ENCODE measurements around the gene BTD.

- TF ChIP-seq ISL1 (CRISPR knock-in tag; IDR thresholded peaks at IDR 0.05): no peak
- no peak for TF ChIP-seq ARNTL (CRISPR knock-in tag; IDR thresholded peaks at IDR 0.05; ENCODE audit: borderline replicate concordance, low read depth)
- TF ChIP-seq ZFP30 (CRISPR knock-in tag; IDR thresholded peaks at IDR 0.05): no peak
- no peak for TF ChIP-seq ZNF70 (CRISPR knock-in tag; IDR thresholded peaks at IDR 0.05)
- no peak for TF ChIP-seq TOX (CRISPR knock-in tag; IDR thresholded peaks at IDR 0.05; ENCODE audit: borderline replicate concordance)
- no peak for TF ChIP-seq OSR1 (CRISPR knock-in tag; IDR thresholded peaks at IDR 0.05)
- no peak for TF ChIP-seq TCF4 (CRISPR knock-in tag; IDR thresholded peaks at IDR 0.05; ENCODE audit: borderline replicate concordance)
- TF ChIP-seq, protein P1, sequence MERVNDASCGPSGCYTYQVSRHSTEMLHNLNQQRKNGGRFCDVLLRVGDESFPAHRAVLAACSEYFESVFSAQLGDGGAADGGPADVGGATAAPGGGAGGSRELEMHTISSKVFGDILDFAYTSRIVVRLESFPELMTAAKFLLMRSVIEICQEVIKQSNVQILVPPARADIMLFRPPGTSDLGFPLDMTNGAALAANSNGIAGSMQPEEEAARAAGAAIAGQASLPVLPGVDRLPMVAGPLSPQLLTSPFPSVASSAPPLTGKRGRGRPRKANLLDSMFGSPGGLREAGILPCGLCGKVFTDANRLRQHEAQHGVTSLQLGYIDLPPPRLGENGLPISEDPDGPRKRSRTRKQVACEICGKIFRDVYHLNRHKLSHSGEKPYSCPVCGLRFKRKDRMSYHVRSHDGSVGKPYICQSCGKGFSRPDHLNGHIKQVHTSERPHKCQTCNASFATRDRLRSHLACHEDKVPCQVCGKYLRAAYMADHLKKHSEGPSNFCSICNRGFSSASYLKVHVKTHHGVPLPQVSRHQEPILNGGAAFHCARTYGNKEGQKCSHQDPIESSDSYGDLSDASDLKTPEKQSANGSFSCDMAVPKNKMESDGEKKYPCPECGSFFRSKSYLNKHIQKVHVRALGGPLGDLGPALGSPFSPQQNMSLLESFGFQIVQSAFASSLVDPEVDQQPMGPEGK (CRISPR knock-in tag; IDR thresholded peaks at IDR 0.05; ENCODE audit: borderline replicate concordance): no peak
- TF ChIP-seq SNAI2 (CRISPR knock-in tag; IDR thresholded peaks at IDR 0.05): no peak
- TF ChIP-seq, protein P2, sequence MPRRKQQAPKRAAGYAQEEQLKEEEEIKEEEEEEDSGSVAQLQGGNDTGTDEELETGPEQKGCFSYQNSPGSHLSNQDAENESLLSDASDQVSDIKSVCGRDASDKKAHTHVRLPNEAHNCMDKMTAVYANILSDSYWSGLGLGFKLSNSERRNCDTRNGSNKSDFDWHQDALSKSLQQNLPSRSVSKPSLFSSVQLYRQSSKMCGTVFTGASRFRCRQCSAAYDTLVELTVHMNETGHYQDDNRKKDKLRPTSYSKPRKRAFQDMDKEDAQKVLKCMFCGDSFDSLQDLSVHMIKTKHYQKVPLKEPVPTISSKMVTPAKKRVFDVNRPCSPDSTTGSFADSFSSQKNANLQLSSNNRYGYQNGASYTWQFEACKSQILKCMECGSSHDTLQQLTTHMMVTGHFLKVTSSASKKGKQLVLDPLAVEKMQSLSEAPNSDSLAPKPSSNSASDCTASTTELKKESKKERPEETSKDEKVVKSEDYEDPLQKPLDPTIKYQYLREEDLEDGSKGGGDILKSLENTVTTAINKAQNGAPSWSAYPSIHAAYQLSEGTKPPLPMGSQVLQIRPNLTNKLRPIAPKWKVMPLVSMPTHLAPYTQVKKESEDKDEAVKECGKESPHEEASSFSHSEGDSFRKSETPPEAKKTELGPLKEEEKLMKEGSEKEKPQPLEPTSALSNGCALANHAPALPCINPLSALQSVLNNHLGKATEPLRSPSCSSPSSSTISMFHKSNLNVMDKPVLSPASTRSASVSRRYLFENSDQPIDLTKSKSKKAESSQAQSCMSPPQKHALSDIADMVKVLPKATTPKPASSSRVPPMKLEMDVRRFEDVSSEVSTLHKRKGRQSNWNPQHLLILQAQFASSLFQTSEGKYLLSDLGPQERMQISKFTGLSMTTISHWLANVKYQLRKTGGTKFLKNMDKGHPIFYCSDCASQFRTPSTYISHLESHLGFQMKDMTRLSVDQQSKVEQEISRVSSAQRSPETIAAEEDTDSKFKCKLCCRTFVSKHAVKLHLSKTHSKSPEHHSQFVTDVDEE (CRISPR knock-in tag; IDR thresholded peaks at IDR 0.05): no peak
- no peak for TF ChIP-seq ZC3H10 (CRISPR knock-in tag; IDR thresholded peaks at IDR 0.05)
- no peak for TF ChIP-seq ZFP3 (CRISPR knock-in tag; IDR thresholded peaks at IDR 0.05)
- no peak for TF ChIP-seq ZNF565 (CRISPR knock-in tag; conservative IDR thresholded peaks at IDR 0.05; ENCODE audit: low read depth)
Measured at GRCh38 chr3:15693355-15693754, 91.8 kb downstream of the BTD start.

All from SK-N-SH treated with all-trans-retinoic acid at 6 μM for 48 hours (cell line).